Cerebellar cortex (tissue), 1 donor: Measurements from ENCODE around the gene LMO1.

Source experiments
- DNase-seq: peaks from one replicate; pipeline ENCODE4 v3.0.0-alpha.2; 2015; ENCODE audit warnings: low spot score

The LMO1 gene

GRCh38 chr11:8288166-8288772 lies 24.6 kb upstream of the LMO1 start:
- DNase-seq: no peak

GRCh38 chr11:8287703-8288102 lies 24.0 kb upstream of the LMO1 start:
- no peak for DNase-seq

GRCh38 chr11:8287297-8287696 lies 23.6 kb upstream of the LMO1 start:
- DNase-seq: no peak

GRCh38 chr11:8286886-8287285 lies 23.2 kb upstream of the LMO1 start:
- no peak for DNase-seq

- DNase-seq: no peak
Measured at GRCh38 chr11:8285796-8286195, 22.1 kb upstream of the LMO1 start.

DNA sequence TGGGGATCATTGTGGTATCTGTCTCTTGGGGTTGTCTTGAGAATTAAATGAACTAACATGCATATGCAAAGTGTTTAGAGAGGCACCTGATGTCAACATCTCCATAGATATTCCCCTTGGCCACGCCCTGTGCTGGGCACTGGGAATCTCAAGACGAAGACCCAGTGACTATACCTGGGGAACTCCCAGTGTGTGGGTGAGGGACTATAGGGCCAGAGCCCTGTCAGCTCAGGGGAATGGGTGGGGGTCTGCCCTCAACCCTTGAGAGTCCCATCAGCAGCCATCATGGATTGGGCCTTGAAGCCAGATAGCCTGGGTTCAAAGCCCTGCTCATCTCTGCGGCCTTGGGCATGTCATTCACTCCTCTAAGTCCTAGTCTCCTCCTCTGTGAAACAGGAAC lies 21.6 kb upstream of the LMO1 start:
- DNase-seq: no peak

DNA sequence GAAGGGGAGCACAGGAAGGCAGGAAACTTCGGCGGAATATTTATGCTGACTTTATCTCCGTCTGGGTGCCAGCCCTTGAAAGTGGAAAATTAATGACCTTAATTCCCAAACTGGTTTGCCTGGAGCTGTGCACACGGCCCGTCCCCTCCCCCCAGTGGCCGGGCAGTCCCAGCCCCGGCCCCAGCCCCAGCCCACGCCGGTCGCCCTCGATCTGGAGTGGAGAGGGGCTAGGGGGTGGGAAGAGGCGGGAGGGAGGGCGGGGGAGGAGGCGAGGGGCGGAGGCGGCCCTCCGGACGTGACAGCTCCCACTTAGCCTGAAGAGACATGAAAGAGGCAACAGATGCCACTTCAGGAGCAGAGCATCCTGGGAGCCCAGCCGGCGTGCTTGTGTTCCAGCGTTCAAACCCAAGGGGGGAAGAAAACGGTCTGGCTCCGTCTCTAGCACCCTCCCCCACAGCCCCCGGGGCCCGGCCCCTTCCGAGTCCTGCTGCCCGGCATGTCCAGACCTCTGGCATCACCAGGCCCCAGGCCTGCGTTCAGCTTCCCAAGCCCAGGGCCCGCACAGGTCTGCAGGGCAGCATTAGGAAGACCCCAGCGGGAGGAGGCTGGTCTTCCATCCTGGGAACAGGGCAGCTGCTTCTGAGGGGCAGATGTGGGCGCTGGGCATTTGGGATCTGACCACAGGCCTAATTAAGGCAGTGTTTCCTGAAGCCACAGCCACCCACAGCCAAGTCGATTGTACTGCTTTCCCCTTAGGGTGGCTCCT lies 20.0 kb upstream of the LMO1 start:
- DNase-seq: no peak

- DNase-seq: no peak
Measured at GRCh38 chr11:8283100-8283464, 19.4 kb upstream of the LMO1 start.

- DNase-seq: no peak
Measured at GRCh38 chr11:8282631-8283030, 19.0 kb upstream of the LMO1 start.

GRCh38 chr11:8281266-8281665 lies 17.6 kb upstream of the LMO1 start:
- no peak for DNase-seq

- DNase-seq: no peak
Measured at GRCh38 chr11:8277691-8278090, 14.0 kb upstream of the LMO1 start.

- no peak for DNase-seq
Measured at GRCh38 chr11:8276528-8276927, 12.8 kb upstream of the LMO1 start.

DNA sequence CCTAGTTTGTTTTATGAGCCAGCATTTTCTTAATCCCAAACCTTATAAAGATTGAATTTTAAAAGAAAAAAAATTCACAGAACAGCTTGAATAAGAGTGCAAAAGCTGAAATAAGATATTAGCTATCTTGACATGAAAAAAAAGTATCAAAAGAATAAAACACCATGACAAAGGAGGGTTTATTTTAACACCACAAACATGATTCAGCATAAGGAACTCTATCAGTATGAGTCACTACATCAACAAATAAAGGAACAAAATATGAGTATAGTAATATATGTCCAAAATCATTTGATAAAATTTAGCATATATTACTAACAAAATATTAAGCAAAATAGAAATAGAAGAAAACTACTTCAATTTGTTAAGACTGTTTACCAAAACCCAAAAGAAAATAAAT lies 9.6 kb upstream of the LMO1 start:
- DNase-seq: no peak

DNA sequence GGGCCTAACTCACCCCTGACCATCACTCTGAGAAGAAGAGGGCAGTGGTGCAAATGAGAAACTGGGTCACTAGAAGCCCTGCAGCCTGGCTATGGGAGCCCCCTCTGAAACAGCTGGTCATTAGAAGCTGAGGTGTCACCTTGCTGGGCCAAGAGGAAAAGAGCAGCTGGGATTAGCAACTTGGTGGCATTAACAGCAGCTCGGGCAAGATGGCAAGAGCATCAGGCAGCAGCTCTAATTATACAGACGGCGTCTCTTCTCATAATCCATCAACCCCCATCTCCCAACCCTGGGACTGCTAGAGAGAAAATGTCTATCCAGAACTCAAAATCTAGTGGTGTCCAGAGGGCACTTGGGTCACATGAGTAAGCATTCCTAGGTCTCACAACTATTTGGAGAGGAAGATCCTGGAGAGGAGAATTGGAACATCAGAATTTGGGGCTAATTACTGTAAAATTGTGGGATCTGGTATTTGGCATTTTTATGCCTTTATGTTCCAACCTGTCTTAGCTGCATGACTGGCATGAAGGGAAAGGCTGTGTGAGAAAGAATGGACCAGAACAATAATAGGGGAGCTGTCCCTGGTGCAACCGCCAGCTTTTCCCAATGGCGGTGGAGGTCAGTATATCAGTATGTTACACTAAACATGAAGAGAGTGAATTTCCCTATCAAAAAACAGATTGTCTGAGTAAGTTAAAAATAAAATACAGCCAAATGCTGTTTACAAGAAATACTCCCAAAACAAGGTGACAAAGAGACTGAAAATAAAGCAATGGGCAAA lies 7.6 kb upstream of the LMO1 start:
- DNase-seq: no peak

DNA sequence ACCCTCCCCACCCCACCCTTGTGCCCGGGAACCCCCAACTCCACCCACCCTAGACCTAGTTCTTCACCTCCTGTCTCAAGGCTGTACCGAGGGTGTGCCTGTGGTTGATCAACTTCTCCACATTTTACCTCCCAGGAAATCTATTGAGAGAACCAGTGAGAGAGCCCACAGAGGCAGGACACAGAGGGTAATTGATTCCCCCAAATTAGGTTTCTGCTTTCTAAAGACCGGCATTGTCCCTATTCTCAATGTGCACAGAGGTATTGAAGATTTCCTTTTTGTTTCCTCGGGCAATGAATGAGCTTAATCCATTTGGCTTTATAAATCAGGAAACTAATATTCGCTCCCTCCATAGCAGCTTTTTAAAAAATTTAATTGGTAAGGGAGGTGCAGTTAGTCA lies 6.0 kb upstream of the LMO1 start:
- no peak for DNase-seq

DNA sequence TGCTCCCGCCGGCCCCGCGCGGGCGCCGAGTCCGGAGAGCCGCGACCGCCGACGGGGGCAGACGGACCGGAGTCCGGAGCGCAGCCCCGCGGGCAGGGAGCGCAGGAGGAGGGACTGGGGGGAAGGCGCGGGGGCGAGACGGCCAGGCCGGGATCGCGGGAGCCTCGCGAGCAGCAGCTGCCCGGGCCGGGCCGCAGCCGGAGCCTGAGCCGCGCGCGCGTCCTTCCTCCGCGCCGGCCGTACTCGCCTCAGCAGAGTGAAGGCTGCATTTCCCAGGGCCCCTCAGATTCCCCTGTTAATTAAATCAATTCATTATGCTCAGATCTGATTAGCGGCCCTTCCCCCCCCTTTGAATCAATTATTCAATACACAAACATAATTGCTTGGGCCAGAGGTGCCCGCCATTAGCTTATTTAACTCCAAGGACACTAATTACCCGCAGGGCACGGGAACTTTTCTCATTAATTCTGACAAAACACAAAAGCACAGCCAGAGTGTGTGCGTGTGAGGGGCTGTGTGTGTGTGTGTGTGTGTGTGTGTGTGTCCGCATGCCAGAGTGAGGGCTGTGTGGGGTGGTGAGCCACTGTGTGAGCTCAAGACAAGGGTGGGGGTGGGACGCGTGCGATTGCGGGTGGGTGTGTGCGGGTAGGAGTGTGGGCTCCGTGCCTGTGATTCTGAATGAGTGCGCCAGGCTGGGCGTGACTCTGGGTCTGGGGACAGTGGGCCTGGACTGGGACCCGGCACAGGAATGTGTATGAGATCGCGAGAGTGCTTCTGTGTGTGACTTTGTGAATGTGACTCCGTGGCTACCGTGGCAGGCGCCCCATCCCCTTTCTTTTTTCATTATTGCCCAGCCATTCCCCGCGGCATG lies 5.1 kb upstream of the LMO1 start:
- no peak for DNase-seq

- DNase-seq: no peak
Measured at GRCh38 chr11:8267831-8268529, 4.3 kb upstream of the LMO1 start.

GRCh38 chr11:8267280-8267679 lies 3.6 kb upstream of the LMO1 start:
- DNase-seq: no peak

GRCh38 chr11:8266246-8267241 lies 2.9 kb upstream of the LMO1 start:
- DNase-seq: no peak

DNA sequence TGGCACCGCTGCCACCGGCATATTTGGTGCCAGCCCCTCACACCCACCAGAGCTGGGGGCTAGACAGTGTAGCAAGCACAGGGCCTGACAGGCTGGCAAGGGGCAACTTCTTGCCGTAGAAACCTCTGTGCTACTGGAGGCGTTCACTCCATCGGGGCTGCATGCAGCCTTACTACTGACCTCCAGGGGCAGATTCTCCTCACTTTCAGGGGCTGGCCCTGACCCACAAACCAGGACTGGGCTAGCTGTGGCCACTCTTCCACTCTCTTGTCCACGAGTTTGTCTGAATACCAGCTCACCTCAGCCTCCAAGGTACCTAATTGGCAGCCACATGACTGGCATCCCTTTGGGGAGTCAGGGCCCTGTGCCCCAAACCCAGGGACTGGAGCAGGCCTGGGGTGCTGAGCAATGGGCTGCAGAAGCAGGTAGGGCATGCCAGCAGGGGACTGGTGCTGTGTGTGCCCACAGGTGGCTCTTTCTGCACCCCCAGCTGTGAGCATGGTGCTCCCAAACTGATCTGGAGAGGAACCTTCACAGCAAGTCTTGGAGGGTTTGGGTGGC lies 2.1 kb upstream of the LMO1 start:
- no peak for DNase-seq
